T-cell (primary cell): ENCODE measurements around the gene PRRC2A. TPM values are rescaled to one million over a fixed set of nuclear protein-coding genes. Genes with fewer than 3 reads are reported as not detected.

Source experiments
- ATAC-seq, 4 experiments: fragments of 200-7000 bp in 3 of 4; fragments of 150-1000 bp in 1 of 4; cut with Tn5 transposase; replicated peaks in 1 of 4; 1 replicate in 3 of 4; 2 replicates in 1 of 4; pipeline ENCODE4 v1.10.0; 2021; ENCODE audit warnings: moderate library complexity in 3 of 4, mild to moderate bottlenecking in 2 of 4, moderate number of reproducible peaks in 1 of 4
- CTCF ChIA-PET, 2 donors: fragments of 300-600 bp; sonication (Branson Sonifier 250); formaldehyde crosslinking; loops; one replicate each; lab custom pipeline; 2022; ENCODE audit warnings: antibody characterized with exemption in 2 of 2; lab: Charles Lee
- POLR2A ChIA-PET, 2 donors: fragments of 300-600 bp; sonication (Branson Sonifier 250); formaldehyde crosslinking; loops; one replicate each; lab custom pipeline; 2022; ENCODE audit warnings: antibody characterized with exemption in 2 of 2; lab: Charles Lee
- DNase-seq, 35 experiments: peaks; one replicate each; pipeline versions ENCODE4 v3.0.0 to v3.0.0-alpha.2; 2013 to 2023
- H3K27ac ChIP-seq: one replicate; pipeline ENCODE4 v1.5.1; 2013; ENCODE audit warnings: low read length
- H3K27me3 ChIP-seq, 2 experiments: replicated peaks in 1 of 2; 1 replicate in 1 of 2; 2 replicates in 1 of 2; pipeline versions ENCODE4 v1.6.1 to v1.7.0; 2013; ENCODE audit warnings: low read length in 1 of 2, mixed read lengths in 1 of 2; ENCODE audit not compliant: control insufficient read depth in 2 of 2, insufficient read depth in 2 of 2; ENCODE audit errors: extremely low read depth in 1 of 2
- H3K36me3 ChIP-seq, 2 donors: 1 replicate in 1 of 2; 2 replicates in 1 of 2; pipeline versions ENCODE4 v1.6.1 to v1.7.0; 2013; ENCODE audit warnings: low read length in 1 of 2; ENCODE audit not compliant: control insufficient read depth in 2 of 2, insufficient read depth in 1 of 2; ENCODE audit errors: extremely low read depth in 1 of 2
- H3K4me1 ChIP-seq, 2 experiments: 1 replicate in 1 of 2; 2 replicates in 1 of 2; pipeline versions ENCODE4 v1.6.1 to v1.7.0; 2013; ENCODE audit warnings: low read length in 2 of 2, mixed read lengths in 1 of 2; ENCODE audit not compliant: insufficient read depth in 2 of 2, control insufficient read depth in 1 of 2; ENCODE audit errors: extremely low read depth in 1 of 2
- H3K4me3 ChIP-seq, 2 donors: 1 replicate in 1 of 2; 2 replicates in 1 of 2; pipeline versions ENCODE4 v1.5.1 to v1.7.0; 2013; ENCODE audit warnings: mild to moderate bottlenecking in 2 of 2, low read length in 1 of 2, moderate library complexity in 1 of 2; ENCODE audit not compliant: control insufficient read depth in 1 of 2; ENCODE audit errors: extremely low read depth in 1 of 2
- H3K9me3 ChIP-seq: 2 replicates; pipeline ENCODE4 v1.7.0; 2013
- H3K27ac Mint-ChIP-seq, 2 donors: one replicate each; pipeline ENCODE4 v1.8.0; 2020 to 2021; ENCODE audit warnings: mild to moderate bottlenecking in 2 of 2, mixed read lengths in 2 of 2
- H3K27me3 Mint-ChIP-seq, 2 donors: one replicate each; pipeline ENCODE4 v1.8.0; 2021 to 2022; ENCODE audit warnings: mixed read lengths in 2 of 2
- H3K36me3 Mint-ChIP-seq: one replicate; pipeline ENCODE4 v1.8.0; 2021; ENCODE audit warnings: mixed read lengths
- H3K4me1 Mint-ChIP-seq, 3 donors: one replicate each; pipeline ENCODE4 v1.8.0; 2020 to 2022; ENCODE audit warnings: mixed read lengths in 3 of 3, mild to moderate bottlenecking in 1 of 3
- H3K4me3 Mint-ChIP-seq, 3 donors: one replicate each; pipeline ENCODE4 v1.8.0; 2020 to 2022; ENCODE audit warnings: mild to moderate bottlenecking in 3 of 3, mixed read lengths in 3 of 3, moderate library complexity in 3 of 3
- H3K9me3 Mint-ChIP-seq, 3 donors: one replicate each; pipeline ENCODE4 v1.8.0; 2020 to 2022; ENCODE audit warnings: mixed read lengths in 3 of 3
- WGBS: methylation state at CpG from one replicate; pipeline ENCODE4 v1.1.5; 2013; ENCODE audit warnings: missing lambda C conversion rate; ENCODE audit not compliant: insufficient coverage; 5-methylcytosine and 5-hydroxymethylcytosine counted together
- total RNA-seq, 35 experiments: library from RNA in 6 of 35; stranded (reverse) in 6 of 35; fragments of 120-200 nt in 1 of 35; gene quantifications; one replicate each; pipeline versions ENCODE4 v1.2.1 to v1.2.4 and lab custom pipeline; 2013 to 2026

PRRC2A gene
- total RNA-seq, 5 donors from 2014 or later (not counting 1 experiment from before 2014, with no cell fraction given), result 222 to 246 (median 230) TPM

DNA sequence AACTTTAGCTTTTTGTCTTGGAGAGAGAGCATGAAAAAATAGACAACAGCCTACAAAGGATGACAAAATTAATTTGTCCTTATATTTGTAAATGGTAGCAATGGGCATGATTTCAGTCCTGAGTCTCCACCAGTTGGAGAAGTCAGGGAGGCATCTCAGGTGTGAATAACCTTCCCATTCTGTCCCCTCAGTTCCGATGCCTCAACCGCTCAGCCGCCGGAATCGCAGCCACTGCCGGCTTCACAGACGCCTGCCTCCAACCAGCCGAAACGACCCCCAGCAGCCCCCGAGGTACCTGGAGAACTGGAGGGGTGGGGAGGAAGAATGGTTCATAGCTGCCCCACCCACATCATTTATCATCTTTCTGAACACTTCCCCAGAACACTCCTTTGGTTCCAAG lies 3.6 kb downstream of the PRRC2A start:
- no CpG with 5 or more reads among the region's 10 CpGs for WGBS
- DNase-seq, result no peak
- ATAC-seq, result no peak
- Histone ChIP-seq H3K36me3 (peaks cover 9 to 63% of the 10 kb centered on the region in 2 donors), H3K27me3 (no peaks in the 10 kb centered on the region), H3K27ac (no peak overlapping the region), H3K9me3 (no peaks in the 10 kb centered on the region), H3K4me1 (peaks cover 13 to 24% of the 10 kb centered on the region in 2 experiments), H3K4me3 (no peak overlapping the region)
- H3K36me3 Mint-ChIP-seq, result peaks cover 49% of the 10 kb centered on the region
- H3K4me3 Mint-ChIP-seq, result no peak overlapping the region
- H3K27me3 Mint-ChIP-seq, result no peaks in the 10 kb centered on the region
- H3K9me3 Mint-ChIP-seq, result no peaks in the 10 kb centered on the region
- POLR2A ChIA-PET, result interaction anchor here in 1 of 2 donors (0.6 kb wide), 1 partner anchor 66 kb away, joined by 3 read pairs; no protein-coding TSS in a partner anchor
- CTCF ChIA-PET, result no interaction called here
- peaks cover 25 to 31% (median 26%) of the 10 kb centered on the region in 3 donors for H3K4me1 Mint-ChIP-seq
- peak overlapping the region in 1 of 2 donors; percentile 2 for H3K27ac Mint-ChIP-seq

- whole genome bisulfite sequencing, result 94% methylated on average over 2 of the region's 10 CpGs
- Mint-ChIP-seq H3K27me3 (no peaks in the 10 kb centered on the region), H3K27ac (no peak overlapping the region), H3K9me3 (no peaks in the 10 kb centered on the region), H3K4me3 (no peak overlapping the region), H3K36me3 (peaks cover 68% of the 10 kb centered on the region), H3K4me1 (peaks cover 13 to 23% (median 13%) of the 10 kb centered on the region in 3 donors)
- Histone ChIP-seq H3K4me1 (peaks cover 5 to 8% of the 10 kb centered on the region in 2 experiments), H3K9me3 (no peaks in the 10 kb centered on the region), H3K27me3 (no peaks in the 10 kb centered on the region), H3K27ac (no peak overlapping the region), H3K4me3 (no peak overlapping the region), H3K36me3 (peaks cover 22 to 90% of the 10 kb centered on the region in 2 donors)
- CTCF ChIA-PET, result no interaction called here
- DNase-seq (no peak), ATAC-seq (no peak)
- POLR2A ChIA-PET, result no interaction called here
These were observed 6.4 kb downstream of the PRRC2A start for GRCh38 chr6:31626952-31627351.

- DNase-seq (no peak), ATAC-seq (peak in 1 of 4 experiments; percentile 10)
- H3K27me3 ChIP-seq, result no peaks in the 10 kb centered on the region
- H3K4me3 ChIP-seq, result no peak overlapping the region
- no peaks in the 10 kb centered on the region for H3K9me3 Mint-ChIP-seq
- no peak overlapping the region for H3K4me3 Mint-ChIP-seq
- H3K27me3 Mint-ChIP-seq, result no peaks in the 10 kb centered on the region
- WGBS, result 97% methylated on average over 17 of the region's 19 CpGs
- no peak overlapping the region for H3K27ac Mint-ChIP-seq
- no peaks in the 10 kb centered on the region for H3K9me3 ChIP-seq
- H3K4me1 Mint-ChIP-seq, result peaks cover 4 to 14% (median 4%) of the 10 kb centered on the region in 3 donors
- ChIA-PET POLR2A (interaction anchor here in 1 of 2 donors (0.6 kb wide), 1 partner anchor 9 kb away, joined by 3 read pairs; no protein-coding TSS in a partner anchor), CTCF (no interaction called here)
- H3K36me3 ChIP-seq, result peaks cover 26 to 97% of the 10 kb centered on the region in 2 donors
- H3K4me1 ChIP-seq, result no peaks in the 10 kb centered on the region
- H3K36me3 Mint-ChIP-seq, result peaks cover 61% of the 10 kb centered on the region
- no peak overlapping the region for H3K27ac ChIP-seq
These were observed 7.3 kb downstream of the PRRC2A start for GRCh38 chr6:31627690-31628287.

GRCh38 chr6:31629014-31629413 lies 8.5 kb downstream of the PRRC2A start:
- H3K4me1 ChIP-seq, result no peaks in the 10 kb centered on the region
- POLR2A ChIA-PET, result no interaction called here
- H3K9me3 ChIP-seq, result no peaks in the 10 kb centered on the region
- Mint-ChIP-seq H3K36me3 (peaks cover 62% of the 10 kb centered on the region), H3K27me3 (no peaks in the 10 kb centered on the region), H3K4me1 (peaks cover 0 to 14% (median 3%) of the 10 kb centered on the region in 3 donors), H3K27ac (no peak overlapping the region), H3K9me3 (no peaks in the 10 kb centered on the region), H3K4me3 (no peak overlapping the region)
- H3K27me3 ChIP-seq, result no peaks in the 10 kb centered on the region
- 94% methylated on average over 5 of the region's 7 CpGs for WGBS
- CTCF ChIA-PET, result no interaction called here
- DNase-seq (no peak), ATAC-seq (no peak)
- H3K27ac ChIP-seq, result no peak overlapping the region
- H3K4me3 ChIP-seq, result no peak overlapping the region
- peaks cover 26 to 98% of the 10 kb centered on the region in 2 donors for H3K36me3 ChIP-seq

GRCh38 chr6:31630177-31630934 lies 9.8 kb downstream of the PRRC2A start:
- ChIA-PET POLR2A (no interaction called here), CTCF (no interaction called here)
- Mint-ChIP-seq H3K4me1 (peaks cover 0 to 14% (median 3%) of the 10 kb centered on the region in 3 donors), H3K27me3 (no peaks in the 10 kb centered on the region), H3K36me3 (peaks cover 60% of the 10 kb centered on the region), H3K27ac (no peak overlapping the region), H3K4me3 (no peak overlapping the region), H3K9me3 (no peaks in the 10 kb centered on the region)
- no peaks in the 10 kb centered on the region for H3K9me3 ChIP-seq
- no peak overlapping the region for H3K4me3 ChIP-seq
- no peaks in the 10 kb centered on the region for H3K4me1 ChIP-seq
- H3K27me3 ChIP-seq, result no peaks in the 10 kb centered on the region
- no peak for DNase-seq
- H3K27ac ChIP-seq, result no peak overlapping the region
- no peak for ATAC-seq
- peaks cover 33 to 98% of the 10 kb centered on the region in 2 donors for H3K36me3 ChIP-seq
- 93% methylated on average over 14 of the region's 25 CpGs for WGBS

DNA sequence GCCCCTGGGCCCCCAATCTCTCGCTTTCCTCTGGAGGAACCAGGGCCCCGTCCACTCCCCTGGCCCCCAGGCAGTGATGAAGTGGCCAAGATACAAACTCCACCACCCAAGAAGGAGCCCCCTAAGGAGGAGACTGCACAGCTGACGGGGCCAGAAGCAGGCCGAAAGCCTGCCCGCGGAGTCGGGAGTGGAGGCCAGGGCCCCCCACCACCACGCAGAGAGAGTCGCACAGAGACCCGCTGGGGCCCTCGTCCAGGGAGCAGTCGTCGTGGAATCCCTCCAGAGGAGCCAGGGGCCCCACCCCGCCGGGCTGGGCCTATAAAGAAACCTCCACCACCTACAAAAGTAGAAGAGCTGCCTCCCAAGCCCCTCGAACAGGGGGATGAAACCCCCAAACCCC lies 10.7 kb downstream of the PRRC2A start:
- ChIA-PET POLR2A (no interaction called here), CTCF (no interaction called here)
- DNase-seq (no peak), ATAC-seq (peak in 1 of 4 experiments; percentile 10)
- H3K9me3 ChIP-seq, result no peaks in the 10 kb centered on the region
- WGBS, result 99% methylated on average over 9 of the region's 16 CpGs
- H3K4me3 ChIP-seq, result no peak overlapping the region
- Mint-ChIP-seq H3K4me3 (no peak overlapping the region), H3K27ac (no peak overlapping the region), H3K27me3 (no peaks in the 10 kb centered on the region), H3K36me3 (peaks cover 60% of the 10 kb centered on the region), H3K4me1 (peaks cover 0 to 14% (median 3%) of the 10 kb centered on the region in 3 donors), H3K9me3 (no peaks in the 10 kb centered on the region)
- H3K27ac ChIP-seq, result no peak overlapping the region
- no peaks in the 10 kb centered on the region for H3K27me3 ChIP-seq
- H3K4me1 ChIP-seq, result no peaks in the 10 kb centered on the region
- peaks cover 40 to 98% of the 10 kb centered on the region in 2 donors for H3K36me3 ChIP-seq
